Immature natural killer cell (primary cell): Measurements from ENCODE around the gene PTGR1. TPM values are rescaled to one million over a fixed set of nuclear protein-coding genes. Genes with fewer than 3 reads are reported as not detected.

Experiments used
- DNase-seq, 3 donors: peaks; one replicate each; pipeline ENCODE4 v3.0.0; 2022; ENCODE audit warnings: mixed read lengths in 1 of 3
- H3K27ac Mint-ChIP-seq, 6 donors: one replicate each; pipeline ENCODE4 v1.8.0; 2020; ENCODE audit warnings: mixed read lengths in 6 of 6, mild to moderate bottlenecking in 5 of 6, inconsistent platforms in 4 of 6, moderate library complexity in 3 of 6
- H3K27me3 Mint-ChIP-seq, 3 donors: one replicate each; pipeline ENCODE4 v1.8.0; 2020 to 2021; ENCODE audit warnings: low read depth in 3 of 3, mild to moderate bottlenecking in 3 of 3, mixed read lengths in 3 of 3, moderate library complexity in 3 of 3, inconsistent platforms in 1 of 3
- H3K36me3 Mint-ChIP-seq, 3 donors: one replicate each; pipeline ENCODE4 v1.8.0; 2020; ENCODE audit warnings: mixed read lengths in 3 of 3, inconsistent platforms in 2 of 3, mild to moderate bottlenecking in 2 of 3
- H3K4me1 Mint-ChIP-seq, 2 donors: one replicate each; pipeline ENCODE4 v1.8.0; 2020; ENCODE audit warnings: inconsistent platforms in 2 of 2, mild to moderate bottlenecking in 2 of 2, mixed read lengths in 2 of 2, moderate library complexity in 1 of 2
- H3K4me3 Mint-ChIP-seq, 5 donors: one replicate each; pipeline ENCODE4 v1.8.0; 2020; ENCODE audit warnings: mild to moderate bottlenecking in 5 of 5, mixed read lengths in 5 of 5, inconsistent platforms in 3 of 5, moderate library complexity in 3 of 5
- H3K9me3 Mint-ChIP-seq, 6 donors: one replicate each; pipeline ENCODE4 v1.8.0; 2020; ENCODE audit warnings: mild to moderate bottlenecking in 6 of 6, mixed read lengths in 6 of 6, inconsistent platforms in 4 of 6, moderate library complexity in 3 of 6
- polyA plus RNA-seq, 3 donors: library from polyadenylated mRNA; unstranded; fragments of 300-500 nt; fragmentation: Illumina TruSeq; gene quantifications; one replicate each; pipeline ENCODE4 v1.2.3, GENCODE V29; 2021

The PTGR1 gene
- polyA plus RNA-seq, 3 donors from 2014 or later: 0.34 TPM; not detected in 2

GRCh38 chr9:111548623-111549022 is 50.8 kb downstream of the PTGR1 start:
- DNase-seq: no peak
- Mint-ChIP-seq H3K27me3 (peaks cover 0 to 4% (median 0%) of the 10 kb centered on the region in 3 donors), H3K27ac (no peak overlapping the region), H3K9me3 (peaks cover 38 to 73% (median 66%) of the 10 kb centered on the region in 6 donors), H3K4me3 (no peak overlapping the region), H3K36me3 (peaks cover 17 to 31% (median 29%) of the 10 kb centered on the region in 3 donors), H3K4me1 (no peaks in the 10 kb centered on the region)

GRCh38 chr9:111542497-111543254 is 56.8 kb downstream of the PTGR1 start:
- no peak overlapping the region for H3K4me3 Mint-ChIP-seq
- H3K27me3 Mint-ChIP-seq: peaks cover 0 to 7% (median 0%) of the 10 kb centered on the region in 3 donors
- peaks cover 31 to 45% (median 32%) of the 10 kb centered on the region in 3 donors for H3K36me3 Mint-ChIP-seq
- no peak for DNase-seq
- no peaks in the 10 kb centered on the region for H3K4me1 Mint-ChIP-seq
- H3K9me3 Mint-ChIP-seq: peaks cover 34 to 94% (median 82%) of the 10 kb centered on the region in 6 donors
- no peak overlapping the region for H3K27ac Mint-ChIP-seq

GRCh38 chr9:111533099-111533790 is 66.2 kb downstream of the PTGR1 start:
- Mint-ChIP-seq H3K27me3 (peaks cover 0 to 1% (median 0%) of the 10 kb centered on the region in 3 donors), H3K27ac (no peak overlapping the region), H3K4me3 (no peak overlapping the region), H3K36me3 (peaks cover 15 to 22% (median 21%) of the 10 kb centered on the region in 3 donors), H3K4me1 (no peaks in the 10 kb centered on the region), H3K9me3 (peaks cover 0 to 13% (median 9%) of the 10 kb centered on the region in 6 donors)
- no peak for DNase-seq

- H3K4me1 Mint-ChIP-seq: no peaks in the 10 kb centered on the region
- peaks cover 0 to 10% (median 4%) of the 10 kb centered on the region in 6 donors for H3K9me3 Mint-ChIP-seq
- no peak overlapping the region for H3K4me3 Mint-ChIP-seq
- peaks cover 12 to 15% (median 13%) of the 10 kb centered on the region in 3 donors for H3K36me3 Mint-ChIP-seq
- peaks cover 0 to 1% (median 0%) of the 10 kb centered on the region in 3 donors for H3K27me3 Mint-ChIP-seq
- H3K27ac Mint-ChIP-seq: no peak overlapping the region
- DNase-seq: no peak
Measured at GRCh38 chr9:111531716-111532115, 67.7 kb downstream of the PTGR1 start.

- peaks cover 5 to 9% (median 6%) of the 10 kb centered on the region in 3 donors for H3K36me3 Mint-ChIP-seq
- H3K27ac Mint-ChIP-seq: no peak overlapping the region
- no peak overlapping the region for H3K4me3 Mint-ChIP-seq
- peaks cover 13% of the 10 kb centered on the region in 2 donors for H3K4me1 Mint-ChIP-seq
- H3K27me3 Mint-ChIP-seq: peaks cover 7 to 8% (median 8%) of the 10 kb centered on the region in 3 donors
- peaks cover 0 to 5% (median 0%) of the 10 kb centered on the region in 6 donors for H3K9me3 Mint-ChIP-seq
- no peak for DNase-seq
Measured at GRCh38 chr9:111529787-111530186, 69.7 kb downstream of the PTGR1 start.

- peaks cover 0 to 3% (median 0%) of the 10 kb centered on the region in 3 donors for H3K36me3 Mint-ChIP-seq
- peaks cover 20% of the 10 kb centered on the region in 2 donors for H3K4me1 Mint-ChIP-seq
- no peak for DNase-seq
- peak overlapping the region in 2 of 6 donors; percentile 14 to 22 for H3K27ac Mint-ChIP-seq
- H3K9me3 Mint-ChIP-seq: no peaks in the 10 kb centered on the region
- H3K4me3 Mint-ChIP-seq: no peak overlapping the region
- H3K27me3 Mint-ChIP-seq: peaks cover 8 to 13% (median 12%) of the 10 kb centered on the region in 3 donors
Measured at GRCh38 chr9:111527347-111527746, 72.1 kb downstream of the PTGR1 start.

GRCh38 chr9:111525056-111525977 is 74.1 kb downstream of the PTGR1 start, which contains the start of gene ZNF483:
Gene ZNF483 (plus strand): TSS chr9:111525179. CDS start chr9:111527396, 2,217 bp downstream.
- Mint-ChIP-seq H3K4me3 (peak within 1 kb of the TSS; percentile 88 to 96 (median 90)), H3K36me3 (no peaks in the 10 kb centered on the region), H3K27ac (peak within 1 kb of the TSS; percentile 66 to 94 (median 86)), H3K9me3 (no peaks in the 10 kb centered on the region), H3K27me3 (peaks cover 8 to 16% (median 13%) of the 10 kb centered on the region in 3 donors), H3K4me1 (peaks cover 20% of the 10 kb centered on the region in 2 donors)
- peak; percentile 22 to 65 (median 49) for DNase-seq

- Mint-ChIP-seq H3K27ac (peak overlapping the region in 3 of 6 donors; percentile 51 to 86 (median 86)), H3K36me3 (no peaks in the 10 kb centered on the region), H3K9me3 (no peaks in the 10 kb centered on the region), H3K4me1 (peaks cover 20% of the 10 kb centered on the region in 2 donors), H3K4me3 (peak overlapping the region; percentile 88 to 96 (median 90)), H3K27me3 (peaks cover 8 to 21% (median 13%) of the 10 kb centered on the region in 3 donors)
- no peak for DNase-seq
Measured at GRCh38 chr9:111524731-111525055, 74.8 kb downstream of the PTGR1 start.

GRCh38 chr9:111516061-111516465 is 83.4 kb downstream of the PTGR1 start:
- H3K4me1 Mint-ChIP-seq: no peaks in the 10 kb centered on the region
- H3K4me3 Mint-ChIP-seq: no peak overlapping the region
- no peak overlapping the region for H3K27ac Mint-ChIP-seq
- H3K27me3 Mint-ChIP-seq: peaks cover 0 to 17% (median 2%) of the 10 kb centered on the region in 3 donors
- peaks cover 0 to 10% (median 6%) of the 10 kb centered on the region in 6 donors for H3K9me3 Mint-ChIP-seq
- no peak for DNase-seq
- peaks cover 0 to 9% (median 0%) of the 10 kb centered on the region in 3 donors for H3K36me3 Mint-ChIP-seq

GRCh38 chr9:111514967-111515366 is 84.5 kb downstream of the PTGR1 start:
- Mint-ChIP-seq H3K27ac (no peak overlapping the region), H3K4me1 (no peaks in the 10 kb centered on the region), H3K36me3 (peaks cover 0 to 15% (median 0%) of the 10 kb centered on the region in 3 donors), H3K9me3 (peaks cover 2 to 15% (median 7%) of the 10 kb centered on the region in 6 donors), H3K4me3 (no peak overlapping the region), H3K27me3 (peaks cover 0 to 15% (median 2%) of the 10 kb centered on the region in 3 donors)
- DNase-seq: no peak
